ENCODE measurements around the gene HOXC12.

Gene HOXC12

GRCh38 chr12:53956914-53957536, 2.3 kb downstream of the HOXC12 start:
- DNase-seq, result no peak

GRCh38 chr12:53958128-53958527, 3.4 kb downstream of the HOXC12 start:
- DNase-seq, result no peak

- no peak for DNase-seq
Measured at GRCh38 chr12:53959314-53959713, 4.6 kb downstream of the HOXC12 start.

GRCh38 chr12:53960187-53961024, 5.7 kb downstream of the HOXC12 start:
- DNase-seq, result no peak

- no peak for DNase-seq
Measured at GRCh38 chr12:53961025-53961761, 6.5 kb downstream of the HOXC12 start.

DNA sequence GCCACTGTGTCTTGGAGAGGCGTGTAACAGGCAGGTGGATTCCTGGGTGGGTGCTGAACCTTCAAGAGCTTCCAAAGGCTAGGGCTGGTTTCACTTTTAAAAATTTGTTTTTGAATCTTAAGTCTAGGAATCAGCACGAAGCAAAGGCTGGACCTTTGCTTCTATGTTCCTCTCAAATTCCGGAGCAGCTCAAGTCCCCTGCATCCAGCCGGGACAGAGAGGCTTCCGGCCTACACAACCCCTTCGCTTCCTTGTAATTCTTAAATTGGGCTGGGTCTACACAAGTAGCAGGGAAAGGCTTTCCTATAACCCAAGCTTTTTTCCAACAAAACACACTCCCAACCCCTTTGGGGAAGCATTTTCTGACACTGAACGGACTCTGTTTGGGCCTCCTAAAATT, 8.3 kb downstream of the HOXC12 start:
- DNase-seq, result no peak

DNA sequence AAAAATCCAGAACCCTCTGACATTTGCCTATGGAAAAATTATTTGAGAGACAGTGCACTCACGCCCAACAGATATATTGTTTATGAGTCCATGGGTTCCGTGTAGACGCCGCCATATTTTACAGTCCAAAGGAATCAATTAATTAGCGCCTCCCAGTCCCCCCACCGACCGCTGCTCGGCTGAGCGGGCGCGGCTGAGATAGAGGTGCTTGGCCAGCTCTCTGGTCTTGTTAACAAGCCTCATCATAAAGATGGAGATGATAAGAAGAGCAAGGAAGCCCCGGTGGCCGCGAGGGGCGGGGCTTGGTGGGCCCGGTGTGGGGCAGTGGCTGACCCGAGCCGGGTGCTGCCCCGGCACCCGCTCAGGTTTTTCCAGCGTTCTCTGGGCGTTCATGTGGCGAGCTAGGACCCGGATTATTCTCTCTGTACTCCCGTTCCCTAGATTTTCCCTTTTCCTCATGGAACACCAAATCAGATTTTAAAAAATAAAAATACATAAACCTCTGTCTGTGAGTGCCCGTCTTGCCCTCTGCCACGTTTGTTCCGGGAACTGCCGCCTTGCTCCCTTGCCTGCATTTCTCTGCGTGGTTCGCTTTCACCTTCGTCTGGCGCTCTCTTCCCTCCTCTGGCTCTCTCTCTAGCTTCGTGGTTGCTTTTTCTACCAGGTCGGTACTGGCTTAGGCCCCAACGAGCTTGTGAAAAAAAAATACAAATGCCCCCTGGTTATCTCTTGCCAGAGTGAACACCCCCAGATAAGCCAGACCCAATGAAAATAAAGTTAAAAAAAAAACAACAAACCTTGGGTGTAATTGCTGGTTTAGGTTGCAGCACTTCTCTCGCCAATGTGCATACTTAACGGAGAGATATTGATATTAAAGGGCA, 9.0 kb downstream of the HOXC12 start:
- no peak for DNase-seq

GRCh38 chr12:53964315-53964713, 9.6 kb downstream of the HOXC12 start:
- no peak for DNase-seq

- DNase-seq, result no peak
Measured at GRCh38 chr12:53965281-53966084, 10.8 kb downstream of the HOXC12 start.

DNA sequence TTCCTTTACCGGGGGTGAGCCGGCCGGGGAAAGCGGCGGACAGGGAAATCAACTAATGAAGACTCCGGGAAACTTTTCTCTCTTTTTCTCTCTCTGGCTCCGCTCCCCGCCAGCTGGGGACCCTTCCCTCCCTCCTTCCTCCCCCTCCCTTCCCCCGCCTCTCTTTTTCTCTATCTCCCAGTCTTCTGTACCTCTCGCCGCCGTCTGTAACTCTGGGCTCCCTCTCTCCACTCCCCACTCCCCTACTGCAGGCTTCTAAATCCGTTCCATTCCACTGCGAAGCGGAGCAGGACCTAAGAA, 11.3 kb downstream of the HOXC12 start:
- no peak for DNase-seq

DNA sequence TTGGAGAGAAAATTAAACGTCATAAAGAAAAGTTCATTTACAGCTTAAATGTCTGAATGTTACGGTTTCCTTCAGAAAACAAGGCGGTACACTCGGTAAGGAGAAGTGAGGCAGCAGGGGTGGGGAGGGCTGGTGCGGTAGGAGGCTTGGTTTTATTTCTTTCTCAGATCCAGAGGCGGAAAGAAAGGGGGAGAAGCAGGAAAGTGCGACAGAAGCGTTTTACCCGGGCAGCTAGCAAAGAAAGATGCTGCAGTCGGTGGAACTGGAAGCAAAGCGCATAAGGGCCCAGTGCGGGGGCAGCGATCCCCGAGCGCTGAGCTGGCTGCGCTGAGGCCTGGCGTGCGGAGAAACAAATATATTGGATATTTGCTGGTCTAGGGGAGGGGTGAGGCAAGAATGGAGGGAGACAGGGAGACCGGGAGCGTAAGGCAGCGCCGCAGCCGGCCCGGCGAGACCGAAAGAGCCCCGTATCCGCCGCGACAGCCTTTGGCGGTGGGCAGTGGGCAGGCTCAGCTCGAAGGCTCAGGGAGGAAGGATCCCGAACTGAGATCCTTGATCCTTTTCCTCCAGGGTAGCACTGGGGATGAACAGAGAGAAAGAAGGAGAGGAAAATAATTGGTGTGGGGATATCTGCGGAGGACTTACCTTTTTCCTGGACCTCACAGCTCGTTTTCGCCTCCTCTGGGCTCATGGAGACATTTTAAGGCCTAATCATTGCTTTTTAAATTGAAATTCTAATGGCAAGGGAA, 11.9 kb downstream of the HOXC12 start:
- no peak for DNase-seq

DNA sequence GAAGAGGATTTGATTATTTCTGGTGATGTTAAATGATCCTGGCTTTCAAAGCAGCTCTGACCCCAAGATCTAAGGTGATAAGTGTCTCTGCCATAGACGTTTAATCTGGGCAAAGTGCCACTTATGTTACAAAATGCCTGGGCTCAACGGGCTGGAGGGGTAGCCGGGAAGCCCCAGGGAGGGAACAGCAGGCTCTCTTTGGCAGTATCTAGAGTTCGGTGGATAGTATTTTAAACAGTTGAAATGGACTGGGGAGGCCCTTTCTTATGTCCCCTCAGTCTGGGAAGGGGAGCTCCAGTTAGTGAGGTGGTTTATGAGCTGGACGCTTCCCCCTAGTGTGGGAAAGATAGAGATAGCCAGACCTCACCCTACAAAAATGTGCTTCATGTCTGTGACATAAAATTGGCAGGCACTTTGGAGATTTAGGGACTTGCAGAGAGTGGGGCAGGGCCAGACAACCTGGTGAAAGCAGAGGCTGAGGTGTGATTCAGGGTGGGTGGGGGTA, 12.8 kb downstream of the HOXC12 start:
- no peak for DNase-seq

DNA sequence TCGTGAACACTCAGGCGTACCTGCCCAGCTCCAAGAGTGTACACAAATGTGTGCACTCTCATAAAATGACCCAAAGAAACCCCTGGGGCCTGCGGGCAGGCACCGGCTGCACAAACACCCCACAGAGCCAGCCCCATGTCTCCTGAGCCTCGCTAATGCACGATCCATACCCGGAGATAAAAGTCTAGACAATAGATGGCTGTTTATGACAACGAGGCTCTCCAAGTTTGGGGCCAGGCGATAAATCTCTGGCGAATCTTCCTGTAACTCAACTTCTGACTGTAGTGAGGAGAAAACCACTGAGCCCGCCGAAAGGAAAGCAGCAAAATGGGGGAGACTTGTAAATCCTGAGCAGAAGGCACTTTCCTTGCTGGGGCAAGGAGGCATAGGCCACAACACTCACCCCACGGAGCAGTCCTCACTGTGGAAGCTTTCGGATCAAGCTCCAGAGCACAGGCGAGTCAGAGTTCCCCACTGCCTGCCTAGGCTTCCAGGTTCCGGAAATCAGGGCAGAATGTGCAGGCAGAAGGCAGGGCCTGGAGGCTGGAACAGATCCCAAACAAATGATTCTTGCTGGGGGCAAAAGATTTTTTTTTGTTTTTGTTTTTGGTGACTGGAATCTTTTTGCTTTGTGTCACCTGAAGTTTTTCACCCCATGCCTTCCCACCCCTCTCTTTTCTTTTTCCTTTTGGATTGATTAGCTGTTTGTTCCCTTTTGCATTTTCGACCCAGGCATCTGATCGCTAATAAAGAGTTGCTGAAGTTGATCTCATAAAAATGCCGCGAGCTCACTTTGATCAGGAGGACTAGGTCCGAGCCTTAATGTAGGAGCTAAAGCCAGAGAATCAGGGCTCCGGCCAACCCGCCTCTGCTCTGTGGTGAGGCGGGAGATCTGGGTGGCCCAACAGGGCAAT, 13.8 kb downstream of the HOXC12 start:
- DNase-seq, result no peak

- DNase-seq, result no peak
Measured at GRCh38 chr12:53969588-53970259, 15.0 kb downstream of the HOXC12 start.

DNA sequence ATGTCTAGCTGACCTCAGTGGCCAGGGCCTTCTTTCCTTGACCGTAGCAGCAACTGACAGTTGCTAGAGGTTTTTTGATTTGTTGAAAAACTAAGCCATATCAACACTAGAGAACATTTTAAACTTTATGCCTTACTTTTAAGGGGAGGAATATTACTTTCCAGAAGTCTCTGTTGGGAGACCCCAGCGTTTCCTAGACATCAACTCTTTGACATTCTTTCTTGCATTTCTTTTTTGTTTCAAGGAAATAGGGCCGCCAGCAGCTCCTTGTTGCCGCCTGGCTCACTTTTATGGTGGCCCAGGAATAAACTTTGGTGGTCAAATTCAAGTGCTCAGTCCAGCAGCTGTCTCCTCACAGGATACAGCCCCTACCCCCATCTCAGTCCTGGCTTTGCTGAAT, 15.7 kb downstream of the HOXC12 start:
- no peak for DNase-seq

DNA sequence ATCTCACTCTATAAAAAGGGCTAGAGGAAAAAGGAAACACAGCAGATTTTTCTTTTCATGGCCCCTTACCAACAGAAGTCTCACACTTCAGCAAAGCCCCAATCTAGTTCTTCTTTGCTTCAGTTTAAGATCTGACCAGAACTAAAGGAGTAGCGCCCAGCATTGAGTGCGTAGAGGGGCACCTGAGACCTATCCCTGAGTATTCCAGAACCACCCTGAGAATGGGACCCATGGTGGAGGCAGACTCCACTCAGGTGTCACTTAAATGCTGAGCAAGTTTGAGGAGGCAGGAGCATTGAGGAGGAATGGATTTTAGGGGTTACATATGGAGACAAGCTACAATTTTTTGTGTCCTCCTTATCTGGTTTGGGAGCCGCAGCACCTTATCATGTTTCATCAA, 16.4 kb downstream of the HOXC12 start:
- DNase-seq, result no peak

DNA sequence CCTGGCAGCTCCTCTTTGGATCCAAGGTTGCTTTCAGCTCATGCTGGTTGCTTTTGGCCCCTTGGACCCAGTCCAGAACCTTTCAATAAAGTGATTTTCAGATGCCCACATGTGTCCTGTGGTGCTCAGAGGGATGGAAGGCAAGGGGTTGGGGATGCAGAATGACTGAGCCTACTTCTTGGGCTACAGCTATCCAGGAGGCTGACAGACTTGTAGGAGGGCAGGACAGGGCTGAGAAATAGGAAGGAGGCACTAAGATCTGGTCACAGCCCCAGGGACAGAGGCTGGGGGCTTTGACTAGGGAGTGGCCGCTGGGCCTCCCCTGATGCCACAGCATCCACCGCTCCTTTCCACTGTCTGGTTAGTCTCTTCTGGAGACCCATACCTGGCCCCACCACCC, 17.0 kb downstream of the HOXC12 start:
- no peak for DNase-seq

DNA sequence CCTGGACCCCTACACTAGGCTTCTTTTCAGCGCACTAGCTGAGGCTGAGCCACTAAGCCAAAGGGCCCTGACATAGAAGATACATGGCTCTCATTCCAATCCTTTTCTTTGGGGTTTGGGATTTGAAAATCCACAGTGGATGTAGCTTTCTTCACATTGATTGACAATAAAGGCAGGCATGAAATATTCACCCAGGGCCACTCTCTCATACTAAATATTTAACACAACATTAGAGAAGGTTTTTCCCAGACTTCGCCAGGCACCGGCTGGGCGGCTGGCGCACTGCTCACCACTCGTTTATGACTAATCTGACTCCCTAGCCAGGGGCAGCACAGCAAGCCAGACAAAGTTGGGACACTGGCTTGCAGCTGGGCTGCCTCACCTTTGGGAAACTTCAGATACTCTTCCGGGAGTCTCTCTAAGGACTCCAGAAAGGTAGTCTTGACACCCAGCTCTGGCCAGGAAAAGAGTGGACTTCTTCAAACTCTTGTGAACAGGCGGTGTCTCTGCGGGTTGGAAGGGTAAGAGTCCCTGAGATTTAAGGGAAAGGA, 17.5 kb downstream of the HOXC12 start:
- no peak for DNase-seq

GRCh38 chr12:53972722-53973235, 18.1 kb downstream of the HOXC12 start, which contains the start of gene HOXC11:
TSS of gene HOXC11 (plus strand) at chr12:53973126. CDS start at chr12:53973242, 116 bp downstream.
- DNase-seq, result no peak
